K562 (cell line): ENCODE measurements around the gene NRG2. TPM values are rescaled to one million over a fixed set of nuclear protein-coding genes. Genes with fewer than 3 reads are reported as not detected.

Experiments used
- ATAC-seq: fragments of 200-7000 bp; cut with Tn5 transposase; 3 replicates; pipeline ENCODE4 v1.9.1; 2020; ENCODE audit warnings: moderate library complexity
- BruUV-seq: library from RNA; stranded (reverse); fragments of 400-500 nt; replicated peaks from 2 replicates; lab custom pipeline; 2021; lab: Mats Ljungman, UMichigan
- CTCF ChIA-PET: fragments of 300-600 bp; formaldehyde crosslinking; extraction: SDS; loops from one replicate; lab custom pipeline; 2021; ENCODE audit warnings: low intra/inter-chr PET ratio; lab: Yijun Ruan, JAX
- POLR2A ChIA-PET: fragments of 300-600, 350-650 bp; sonication (Branson Sonifier 250); formaldehyde crosslinking; extraction: SDS; loops from one replicate; lab custom pipeline; 2021; ENCODE audit warnings: antibody characterized with exemption, inconsistent platforms; lab: Yijun Ruan, JAX
- DNase-seq, 4 experiments: peaks; one replicate each; pipeline versions ENCODE4 v3.0.0 to v3.0.0-alpha.2; 2011 to 2018; ENCODE audit warnings: low spot score in 3 of 4, mixed read lengths in 3 of 4; ENCODE audit errors: extremely low read depth in 1 of 4
- FAIRE-seq: peaks from 2 replicates; lab custom pipeline; 2011; peaks lifted over from hg19 to GRCh38; lab: Jason Lieb, UNC
- H2AFZ ChIP-seq: 2 replicates; pipeline ENCODE4 v1.6.0; 2011; ENCODE audit warnings: low read depth, low read length, control low read depth, inconsistent platforms
- H3K27ac ChIP-seq: fragments of 200-600 bp; 3 replicates; pipeline ENCODE4 v1.8.0; 2011; ENCODE audit warnings: low read depth, mild to moderate bottlenecking, control low read depth, inconsistent platforms, low read length, moderate library complexity, mixed read lengths; ENCODE audit errors: extremely low read depth
- H3K27me3 ChIP-seq, 2 experiments: fragments of 300-600 bp in 1 of 2; 2 replicates in 1 of 2; 3 replicates in 1 of 2; pipeline versions ENCODE4 v1.6.0 to v1.8.0; 2011; ENCODE audit warnings: inconsistent platforms in 2 of 2, low read length in 2 of 2, mild to moderate bottlenecking in 1 of 2, mixed read lengths in 1 of 2, moderate library complexity in 1 of 2; ENCODE audit not compliant: control insufficient read depth in 2 of 2, insufficient read depth in 2 of 2
- H3K36me3 ChIP-seq: fragments of 300-600 bp; 3 replicates; pipeline ENCODE4 v1.8.0; 2011; ENCODE audit warnings: mild to moderate bottlenecking, low read length, inconsistent platforms; ENCODE audit not compliant: control insufficient read depth, insufficient read depth
- H3K4me1 ChIP-seq, 2 experiments: fragments of 200-600 bp in 1 of 2; replicated peaks in 1 of 2; 2 replicates in 1 of 2; 3 replicates in 1 of 2; pipeline versions ENCODE4 v1.5.1 to v1.8.0; 2011; ENCODE audit warnings: inconsistent platforms in 2 of 2, low read length in 2 of 2, mild to moderate bottlenecking in 1 of 2, mixed read lengths in 1 of 2, moderate library complexity in 1 of 2; ENCODE audit not compliant: control insufficient read depth in 2 of 2, insufficient read depth in 2 of 2
- H3K4me2 ChIP-seq: 2 replicates; pipeline ENCODE4 v1.6.1; 2011; ENCODE audit warnings: low read length, control low read depth, inconsistent platforms, mixed read lengths; ENCODE audit not compliant: insufficient read depth
- H3K4me3 ChIP-seq: fragments of 200-600 bp; sonication (generic), shearing (Covaris generic); 2 replicates; pipeline ENCODE4 v1.5.1; 2016; ENCODE audit warnings: control low read depth, inconsistent platforms
- H3K79me2 ChIP-seq: fragments of 200-600 bp; 3 replicates; pipeline ENCODE4 v1.8.0; 2011; ENCODE audit warnings: low read length, inconsistent platforms; ENCODE audit not compliant: control insufficient read depth, insufficient read depth
- H3K9ac ChIP-seq, 2 experiments: 2 replicates each; pipeline versions ENCODE4 v1.6.0 to v1.6.1; 2011; ENCODE audit warnings: low read depth in 2 of 2, low read length in 2 of 2, control low read depth in 1 of 2, inconsistent platforms in 1 of 2, mild to moderate bottlenecking in 1 of 2, mixed read lengths in 1 of 2; ENCODE audit not compliant: insufficient read depth in 1 of 2
- H3K9me1 ChIP-seq: one replicate; pipeline ENCODE4 v1.6.0; 2011; ENCODE audit warnings: inconsistent platforms, mild to moderate bottlenecking, low read length, moderate library complexity; ENCODE audit not compliant: control insufficient read depth, insufficient read depth
- H3K9me3 ChIP-seq: replicated peaks from 2 replicates; pipeline ENCODE4 v1.5.1; 2011; ENCODE audit warnings: low read depth, low read length, inconsistent platforms; ENCODE audit not compliant: control insufficient read depth, insufficient read depth
- H4K20me1 ChIP-seq: replicated peaks from 2 replicates; pipeline ENCODE4 v1.6.1; 2011; ENCODE audit warnings: low read length, inconsistent platforms, mixed read lengths; ENCODE audit not compliant: control insufficient read depth, insufficient read depth
- ASH1L ChIP-seq: fragments of 450-650 bp; IDR thresholded peaks from 2 replicates; pipeline ENCODE4 v1.6.1; 2018; ENCODE audit warnings: borderline replicate concordance, mild to moderate bottlenecking, low read depth; ENCODE audit not compliant: partially characterized antibody
- CHD4 ChIP-seq: fragments of 200-600 bp; sonication (generic); IDR thresholded peaks from 3 replicates; pipeline ENCODE4 v1.6.1; 2012; ENCODE audit warnings: low read depth, mild to moderate bottlenecking, mixed read lengths, low read length, inconsistent platforms; ENCODE audit not compliant: insufficient read depth, insufficient replicate concordance, poor library complexity, severe bottlenecking
- DNMT1 ChIP-seq: fragments of 450-650 bp; IDR thresholded peaks from 2 replicates; pipeline ENCODE4 v1.6.1; 2016; ENCODE audit warnings: antibody characterized with exemption, mild to moderate bottlenecking
- ETS2 ChIP-seq: IDR thresholded peaks from 2 replicates; pipeline ENCODE4 v1.6.1; 2016; ENCODE audit warnings: borderline replicate concordance, missing genetic modification characterization, mild to moderate bottlenecking, moderate library complexity, missing compliant biosample characterization; ENCODE audit not compliant: poor library complexity, severe bottlenecking
- FUS ChIP-seq: fragments of 200-400 bp; formaldehyde crosslinking; optimal IDR thresholded peaks from 2 replicates; pipeline ENCODE3; 2017; ENCODE audit warnings: low read depth, low read length
- KAT8 ChIP-seq: fragments of 450-650 bp; IDR thresholded peaks from 2 replicates; pipeline ENCODE4 v1.6.1; 2016; ENCODE audit warnings: low read depth, mild to moderate bottlenecking
- KDM5B ChIP-seq: fragments of 200-600 bp; sonication (generic); IDR thresholded peaks from 2 replicates; pipeline ENCODE4 v1.6.1; 2012; ENCODE audit warnings: low read depth, mild to moderate bottlenecking, moderate library complexity, low read length, control low read depth, inconsistent platforms; ENCODE audit not compliant: insufficient replicate concordance
- LEF1 ChIP-seq: fragments of 450-650 bp; IDR thresholded peaks from 2 replicates; pipeline ENCODE4 v1.6.1; 2016; ENCODE audit warnings: mild to moderate bottlenecking
- MCM5 ChIP-seq: fragments of 450-650 bp; IDR thresholded peaks from 2 replicates; pipeline ENCODE4 v1.6.1; 2016; ENCODE audit warnings: low read depth
- SRSF3 ChIP-seq: fragments of 200-400 bp; formaldehyde crosslinking; IDR thresholded peaks from 2 replicates; pipeline ENCODE4 v1.6.1; 2016; ENCODE audit warnings: mild to moderate bottlenecking, low read length, moderate library complexity; ENCODE audit not compliant: insufficient read depth
- TSC22D4 ChIP-seq: fragments of 450-650 bp; IDR thresholded peaks from 2 replicates; pipeline ENCODE4 v1.6.1; 2016; ENCODE audit warnings: missing genetic modification characterization, missing biosample characterization, control low read depth
- ZNF121 ChIP-seq: sonication (generic); formaldehyde crosslinking; conservative IDR thresholded peaks from 2 replicates; pipeline ENCODE4 v1.8.0; 2022; ENCODE audit warnings: missing genetic modification reagents
- ZNF696 ChIP-seq: fragments of 250-450 bp; sonication (Bioruptor Pico); conservative IDR thresholded peaks from 2 replicates; pipeline ENCODE4 v1.4.0; 2020; ENCODE audit warnings: mild to moderate bottlenecking, moderate library complexity
- WGBS: fragments of 100-300 bp; shearing (Covaris generic); methylation state at CpG from one replicate; pipeline ENCODE4 v1.1.6; 2016; ENCODE audit warnings: low coverage, mixed read lengths; ENCODE audit not compliant: insufficient coverage; ENCODE audit errors: missing lambda C conversion rate; 5-methylcytosine and 5-hydroxymethylcytosine counted together
- in situ Hi-C: fragments of 300-500 bp; cut with MboI; formaldehyde crosslinking; loops from 4 replicates; pipeline ENCODE4 v1.15.0; 2018; ENCODE audit warnings: inconsistent platforms, mixed read lengths
- intact Hi-C: fragments of 100-400 bp; cut with micrococcal nuclease; formaldehyde crosslinking; loops from 2 replicates; pipeline ENCODE4 v1.14.2; 2022
- polyA plus RNA-seq, 8 experiments: library from polyadenylated mRNA; depleted of rRNA in 4 of 8; stranded (reverse) in 5 of 8; unstranded in 3 of 8; fragments of >200 nt; fragmentation: Nextera tagmentation in 2 of 8; fragmentation: Illumina TruSeq in 1 of 8; extraction: Ambion mirVana in 2 of 8; extraction: Trizol in 1 of 8; gene quantifications; 2 replicates each; pipeline versions ENCODE4 v1.2.1 to v1.2.3, GENCODE V29; 2011 to 2014; ENCODE audit warnings: inconsistent platforms in 1 of 8, missing spikeins in 1 of 8
- total RNA-seq, 7 experiments: library from RNA; depleted of rRNA in 6 of 7; stranded (reverse); fragments of >200 nt in 6 of 7; fragmentation: Illumina TruSeq in 2 of 7; extraction: Trizol in 2 of 7; gene quantifications; 2 replicates each; pipeline versions ENCODE4 v1.2.1 to v1.2.3, GENCODE V29; 2011 to 2021; ENCODE audit warnings: low replicate concordance in 1 of 7
- TF ChIP-seq, protein P1 (sequence below): fragments of 150-350 bp; conservative IDR thresholded peaks from 2 replicates; pipeline ENCODE4 v1.6.1; 2014; ENCODE audit warnings: low read length
- TF ChIP-seq, protein P2 (sequence below): sonication (generic); formaldehyde crosslinking; IDR thresholded peaks from 2 replicates; pipeline ENCODE4 v1.8.0; 2022; ENCODE audit warnings: mild to moderate bottlenecking, missing genetic modification reagents
- TF ChIP-seq, protein P3 (sequence below): fragments of 250-450 bp; sonication (Bioruptor Pico); IDR thresholded peaks from 2 replicates; pipeline ENCODE4 v1.8.0; 2021; ENCODE audit warnings: borderline replicate concordance, mild to moderate bottlenecking, moderate library complexity; ENCODE audit not compliant: poor library complexity, severe bottlenecking
- TF ChIP-seq, protein P4 (sequence below): sonication (generic); formaldehyde crosslinking; IDR thresholded peaks from 2 replicates; pipeline ENCODE4 v1.8.1; 2023; ENCODE audit warnings: mild to moderate bottlenecking, missing genetic modification reagents, moderate library complexity

Gene NRG2
- total and polyA plus RNA-seq, 9 of the 15 experiments (the other 6 are each of a cell fraction or from before 2014, with no cell fraction given) = not detected

DNA sequence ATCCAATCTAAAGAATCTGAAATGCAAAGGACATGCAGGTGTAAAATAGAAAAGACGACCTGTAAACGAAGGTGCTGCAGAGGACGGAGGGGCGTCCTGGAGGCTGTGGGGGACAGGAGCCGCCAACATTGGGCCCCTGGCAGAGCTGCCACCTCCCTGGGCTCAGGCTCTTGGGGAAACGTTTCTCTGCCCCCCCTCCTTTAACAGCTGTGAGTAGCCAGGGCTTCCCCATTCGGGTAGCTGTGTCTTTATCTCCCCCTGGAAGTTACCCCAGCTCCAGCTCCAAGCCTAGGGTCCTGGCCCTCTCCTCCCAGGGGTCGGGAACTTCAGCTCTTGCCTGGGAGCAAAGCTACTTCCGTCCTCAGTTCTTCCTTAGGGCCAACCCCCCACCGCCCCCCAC, 196.0 kb downstream of the NRG2 start:
- Histone ChIP-seq H3K27ac (no peak overlapping the region), H4K20me1 (peaks cover 14% of the 10 kb centered on the region), H3K27me3 (peaks cover 39 to 74% of the 10 kb centered on the region in 2 experiments), H3K79me2 (no peaks in the 10 kb centered on the region), H3K36me3 (no peaks in the 10 kb centered on the region), H3K9me1 (no peaks in the 10 kb centered on the region), H3K4me1 (peaks cover 0 to 9% of the 10 kb centered on the region in 2 experiments; a peak in 2 of 5 replicates), H2AFZ (no peak overlapping the region), H3K9ac (no peak overlapping the region), H3K9me3 (no peaks in the 10 kb centered on the region), H3K4me2 (no peak overlapping the region), H3K4me3 (no peak overlapping the region)
- WGBS = 1% methylated on average over 7 of the region's 10 CpGs
- POLR2A ChIA-PET = interaction anchor here (1.1 kb wide), 1 partner anchor 122 kb away, joined by 3 read pairs; no protein-coding TSS in a partner anchor
- FAIRE-seq (no peak), ATAC-seq (no peak), DNase-seq (no peak)
- BruUV-seq = no TSS peak
- in situ Hi-C loops (no loop called here), intact Hi-C loops (no loop called here)
- CTCF ChIA-PET = no interaction called here
- TF ChIP-seq DNMT1 = no peak
- no peak for TF ChIP-seq SRSF3
- TF ChIP-seq CHD4 = no peak
- no peak for TF ChIP-seq ZNF121
- TF ChIP-seq LEF1 = no peak
- TF ChIP-seq ETS2 (tag) = no peak
- no peak for TF ChIP-seq FUS
- TF ChIP-seq MCM5 = no peak
- TF ChIP-seq, protein P1, sequence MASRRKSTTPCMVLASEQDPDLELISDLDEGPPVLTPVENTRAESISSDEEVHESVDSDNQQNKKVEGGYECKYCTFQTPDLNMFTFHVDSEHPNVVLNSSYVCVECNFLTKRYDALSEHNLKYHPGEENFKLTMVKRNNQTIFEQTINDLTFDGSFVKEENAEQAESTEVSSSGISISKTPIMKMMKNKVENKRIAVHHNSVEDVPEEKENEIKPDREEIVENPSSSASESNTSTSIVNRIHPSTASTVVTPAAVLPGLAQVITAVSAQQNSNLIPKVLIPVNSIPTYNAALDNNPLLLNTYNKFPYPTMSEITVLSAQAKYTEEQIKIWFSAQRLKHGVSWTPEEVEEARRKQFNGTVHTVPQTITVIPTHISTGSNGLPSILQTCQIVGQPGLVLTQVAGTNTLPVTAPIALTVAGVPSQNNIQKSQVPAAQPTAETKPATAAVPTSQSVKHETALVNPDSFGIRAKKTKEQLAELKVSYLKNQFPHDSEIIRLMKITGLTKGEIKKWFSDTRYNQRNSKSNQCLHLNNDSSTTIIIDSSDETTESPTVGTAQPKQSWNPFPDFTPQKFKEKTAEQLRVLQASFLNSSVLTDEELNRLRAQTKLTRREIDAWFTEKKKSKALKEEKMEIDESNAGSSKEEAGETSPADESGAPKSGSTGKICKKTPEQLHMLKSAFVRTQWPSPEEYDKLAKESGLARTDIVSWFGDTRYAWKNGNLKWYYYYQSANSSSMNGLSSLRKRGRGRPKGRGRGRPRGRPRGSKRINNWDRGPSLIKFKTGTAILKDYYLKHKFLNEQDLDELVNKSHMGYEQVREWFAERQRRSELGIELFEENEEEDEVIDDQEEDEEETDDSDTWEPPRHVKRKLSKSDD = no peak
- TF ChIP-seq ZNF696 (CRISPR knock-in tag) = no peak
- no peak for TF ChIP-seq KAT8
- TF ChIP-seq, protein P2, sequence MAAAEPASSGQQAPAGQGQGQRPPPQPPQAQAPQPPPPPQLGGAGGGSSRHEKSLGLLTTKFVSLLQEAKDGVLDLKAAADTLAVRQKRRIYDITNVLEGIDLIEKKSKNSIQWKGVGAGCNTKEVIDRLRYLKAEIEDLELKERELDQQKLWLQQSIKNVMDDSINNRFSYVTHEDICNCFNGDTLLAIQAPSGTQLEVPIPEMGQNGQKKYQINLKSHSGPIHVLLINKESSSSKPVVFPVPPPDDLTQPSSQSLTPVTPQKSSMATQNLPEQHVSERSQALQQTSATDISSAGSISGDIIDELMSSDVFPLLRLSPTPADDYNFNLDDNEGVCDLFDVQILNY (CRISPR knock-in tag) = no peak
- TF ChIP-seq KDM5B = no peak
- TF ChIP-seq, protein P3, sequence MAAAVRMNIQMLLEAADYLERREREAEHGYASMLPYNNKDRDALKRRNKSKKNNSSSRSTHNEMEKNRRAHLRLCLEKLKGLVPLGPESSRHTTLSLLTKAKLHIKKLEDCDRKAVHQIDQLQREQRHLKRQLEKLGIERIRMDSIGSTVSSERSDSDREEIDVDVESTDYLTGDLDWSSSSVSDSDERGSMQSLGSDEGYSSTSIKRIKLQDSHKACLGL (CRISPR knock-in tag) = no peak
- TF ChIP-seq, protein P4, sequence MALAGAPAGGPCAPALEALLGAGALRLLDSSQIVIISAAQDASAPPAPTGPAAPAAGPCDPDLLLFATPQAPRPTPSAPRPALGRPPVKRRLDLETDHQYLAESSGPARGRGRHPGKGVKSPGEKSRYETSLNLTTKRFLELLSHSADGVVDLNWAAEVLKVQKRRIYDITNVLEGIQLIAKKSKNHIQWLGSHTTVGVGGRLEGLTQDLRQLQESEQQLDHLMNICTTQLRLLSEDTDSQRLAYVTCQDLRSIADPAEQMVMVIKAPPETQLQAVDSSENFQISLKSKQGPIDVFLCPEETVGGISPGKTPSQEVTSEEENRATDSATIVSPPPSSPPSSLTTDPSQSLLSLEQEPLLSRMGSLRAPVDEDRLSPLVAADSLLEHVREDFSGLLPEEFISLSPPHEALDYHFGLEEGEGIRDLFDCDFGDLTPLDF = no peak
- TF ChIP-seq ASH1L = no peak
- TF ChIP-seq TSC22D4 (tag) = no peak
